D721Med (cell line): ENCODE data around the gene COPZ1.
"Not testable (repeated sequence)": the region's sequence is repeated elsewhere in the genome, so short reads cannot be mapped to it uniquely, and the experiment has no call there.

Experiments
- DNase-seq: peaks from one replicate; pipeline ENCODE4 v3.0.0; 2011; ENCODE audit warnings: low spot score; ENCODE audit not compliant: insufficient read length
- FAIRE-seq: peaks from 2 replicates; lab custom pipeline; 2011; peaks lifted over from hg19 to GRCh38; lab: Jason Lieb, UNC
- CTCF ChIP-seq: IDR thresholded peaks from 2 replicates; pipeline ENCODE4 v1.5.1; 2012; ENCODE audit warnings: mild to moderate bottlenecking, control low read depth; ENCODE audit not compliant: insufficient read depth; ENCODE audit errors: missing control alignments

COPZ1 gene

GRCh38 chr12:54306925-54307741 lies 17.8 kb upstream of the COPZ1 start:
- no peak for DNase-seq
- no peak for FAIRE-seq

GRCh38 chr12:54311051-54311450 lies 13.9 kb upstream of the COPZ1 start:
- DNase-seq = no peak
- no peak for TF ChIP-seq CTCF
- no peak for FAIRE-seq

More at GRCh38 chr12:54306925-54307741, 17.8 kb upstream of the COPZ1 start:
- no peak for TF ChIP-seq CTCF

- not testable (repeated sequence) for FAIRE-seq, DNase-seq
These were observed 12.6 kb upstream of the COPZ1 start for GRCh38 chr12:54312309-54312708.

GRCh38 chr12:54321363-54321762 lies 3.6 kb upstream of the COPZ1 start:
- TF ChIP-seq CTCF = no peak
- no peak for DNase-seq
- FAIRE-seq = no peak

GRCh38 chr12:54325442-54326109 lies 645 bp downstream of the COPZ1 start:
- not testable (repeated sequence) for FAIRE-seq, DNase-seq

GRCh38 chr12:54328595-54329337 lies 3.8 kb downstream of the COPZ1 start:
- no peak for TF ChIP-seq CTCF
- FAIRE-seq (no peak), DNase-seq (no peak)

- TF ChIP-seq CTCF = no peak
- FAIRE-seq = no peak
- DNase-seq = no peak
These were observed 4.8 kb downstream of the COPZ1 start for GRCh38 chr12:54329759-54330158.
